Hindlimb muscle (tissue), 1 donor: ENCODE results near the gene NHSL1. TPM values are rescaled to one million over a fixed set of nuclear protein-coding genes. Genes with fewer than 3 reads are reported as not detected.

Experiments
- DNase-seq: peaks from one replicate; pipeline ENCODE4 v3.0.0-alpha.2; 2013
- polyA plus RNA-seq: library from polyadenylated mRNA; unstranded; fragments of 120-200 nt; gene quantifications from one replicate; pipeline ENCODE4 v1.2.1, GENCODE V29; 2013; ENCODE audit not compliant: insufficient read length

The NHSL1 gene
- polyA plus RNA-seq, 1 donor = 37.3 TPM

- no peak for DNase-seq
Measured at GRCh38 chr6:138400326-138400725, 99.0 kb downstream of the NHSL1 start.

- no peak for DNase-seq
Measured at GRCh38 chr6:138397128-138398122, 101.9 kb downstream of the NHSL1 start.

GRCh38 chr6:138396709-138397108 lies 102.6 kb downstream of the NHSL1 start:
- DNase-seq = no peak

GRCh38 chr6:138393871-138394783 lies 105.2 kb downstream of the NHSL1 start:
- no peak for DNase-seq

GRCh38 chr6:138389551-138389950 lies 109.7 kb downstream of the NHSL1 start:
- DNase-seq = no peak

- DNase-seq = no peak
Measured at GRCh38 chr6:138387577-138388368, 111.5 kb downstream of the NHSL1 start.

- DNase-seq = no peak
Measured at GRCh38 chr6:138386897-138387296, 112.4 kb downstream of the NHSL1 start.

GRCh38 chr6:138383776-138384175 lies 115.5 kb downstream of the NHSL1 start:
- no peak for DNase-seq

GRCh38 chr6:138382498-138383265 lies 116.6 kb downstream of the NHSL1 start:
- DNase-seq = no peak

- DNase-seq = no peak
Measured at GRCh38 chr6:138378463-138378862, 120.8 kb downstream of the NHSL1 start.

GRCh38 chr6:138377844-138378243 lies 121.5 kb downstream of the NHSL1 start, which contains the start of gene SMIM28:
SMIM28 (plus strand) TSS chr6:138377905; CDS start chr6:138378073, 168 bp downstream.
- no peak for DNase-seq

- no peak for DNase-seq
Measured at GRCh38 chr6:138377042-138377441, 122.3 kb downstream of the NHSL1 start.

- no peak for DNase-seq
Measured at GRCh38 chr6:138374815-138375214, 124.5 kb downstream of the NHSL1 start.

GRCh38 chr6:138374230-138374629 lies 125.1 kb downstream of the NHSL1 start:
- DNase-seq = no peak

- DNase-seq = no peak
Measured at GRCh38 chr6:138372711-138373463, 126.4 kb downstream of the NHSL1 start.

Other genes with a start within 250 kb of the NHSL1 start
- gene SMIM28, start 121.6 kb downstream of the NHSL1 start, polyA plus RNA-seq = not detected
- gene HEBP2, start 95.3 kb downstream of the NHSL1 start, polyA plus RNA-seq = 44.0 TPM